ENCODE measurements around the gene HPGDS.

- TF ChIP-seq NR1H2 (CRISPR knock-in tag; IDR thresholded peaks at IDR 0.05) (no peak), CREB1 (CRISPR knock-in tag; IDR thresholded peaks at IDR 0.05) (no peak)
These were observed 67.7 kb downstream of the HPGDS start for GRCh38 chr4:94274912-94275311.
